Inflammatory macrophage treated with lipopolysaccharide for 4 hours (primary cell): ENCODE results near the gene PRKAA2.

ENCODE experiments used
- DNase-seq: peaks from one replicate; pipeline ENCODE4 v3.0.0-alpha.2; 2020

The PRKAA2 gene

DNA sequence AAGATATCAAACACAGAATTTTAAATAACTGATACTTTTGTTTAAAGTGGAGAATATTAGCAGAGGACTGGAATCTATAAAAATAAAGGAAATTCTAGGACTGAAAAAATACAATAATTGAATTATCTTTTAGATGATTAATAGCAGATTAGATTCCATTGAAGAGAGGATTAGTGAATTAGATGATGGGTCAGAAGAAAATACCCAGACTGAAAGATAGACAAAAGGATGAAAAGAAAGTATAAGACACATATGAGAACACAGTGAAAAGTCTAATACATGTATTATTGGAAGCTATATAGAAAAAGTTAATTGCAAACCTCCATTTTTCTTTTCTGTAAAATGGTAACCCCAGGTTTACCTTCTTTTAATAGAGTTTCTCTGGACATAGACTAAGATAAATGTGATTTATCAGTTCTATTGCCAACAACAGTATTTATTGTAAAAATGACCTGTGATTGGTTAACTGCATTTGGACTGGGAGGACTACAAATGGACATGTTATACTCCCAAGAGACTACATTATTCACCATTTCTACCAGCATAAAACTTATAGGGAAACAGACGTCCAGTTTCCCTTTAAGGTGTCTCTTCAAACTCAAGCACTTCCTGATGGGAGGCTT is 11.0 kb downstream of the PRKAA2 start:
- no peak for DNase-seq

DNA sequence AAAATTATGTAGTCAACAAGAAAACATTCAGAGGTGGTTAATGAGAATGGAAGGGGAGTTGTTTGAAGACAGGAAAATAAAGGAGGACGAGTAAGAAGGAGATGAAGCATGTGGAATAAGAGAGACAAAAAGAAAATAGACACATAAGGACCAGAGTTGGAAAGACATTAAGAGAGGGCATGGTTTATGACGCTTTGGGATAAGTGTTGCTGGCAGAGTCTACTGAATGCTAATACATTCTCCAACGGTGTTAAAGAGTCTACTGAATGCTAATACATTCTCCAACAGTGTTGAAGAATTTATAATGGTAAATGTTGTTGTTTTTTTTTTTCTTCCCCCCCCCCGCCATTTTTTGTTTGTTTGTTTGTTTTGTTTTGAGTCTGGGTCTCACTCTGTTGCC is 13.1 kb downstream of the PRKAA2 start:
- DNase-seq = no peak

DNA sequence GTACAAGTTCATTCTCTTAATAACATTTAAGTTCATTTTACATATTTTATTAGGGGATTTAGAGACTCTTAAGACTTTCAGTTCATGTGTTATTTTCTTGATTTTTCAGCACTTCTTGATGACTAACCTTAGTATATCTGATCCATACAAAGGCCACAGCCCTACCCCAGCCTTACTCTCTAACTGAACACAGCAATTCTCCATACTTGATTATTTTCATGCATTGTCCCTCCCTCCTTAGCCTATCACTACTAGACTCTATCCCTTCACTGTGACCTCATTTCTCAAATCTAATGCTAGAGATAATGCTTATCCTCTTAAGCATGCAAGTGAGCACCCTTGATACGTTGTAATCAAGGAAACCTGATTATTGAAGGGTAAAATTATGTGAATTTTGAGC is 15.2 kb downstream of the PRKAA2 start:
- no peak for DNase-seq

DNA sequence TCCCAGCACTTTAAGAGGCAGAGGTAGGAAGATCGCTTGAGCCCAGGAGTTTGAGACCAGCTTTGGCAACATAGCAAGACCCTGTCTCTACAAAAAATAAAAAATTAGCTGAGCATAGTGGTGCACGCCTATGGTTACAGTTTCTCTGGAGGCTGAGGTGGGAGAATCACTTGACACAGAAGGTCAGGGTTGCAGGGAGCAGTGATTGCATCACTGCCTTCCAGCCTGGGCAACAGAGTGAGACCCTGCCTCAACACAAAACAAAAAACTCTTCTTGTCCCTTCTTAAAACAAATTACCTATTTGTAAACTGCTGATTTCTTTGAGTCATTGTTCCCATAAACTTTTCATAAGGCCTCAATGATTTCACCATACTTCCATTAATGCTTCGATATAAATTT is 18.7 kb downstream of the PRKAA2 start:
- no peak for DNase-seq

DNA sequence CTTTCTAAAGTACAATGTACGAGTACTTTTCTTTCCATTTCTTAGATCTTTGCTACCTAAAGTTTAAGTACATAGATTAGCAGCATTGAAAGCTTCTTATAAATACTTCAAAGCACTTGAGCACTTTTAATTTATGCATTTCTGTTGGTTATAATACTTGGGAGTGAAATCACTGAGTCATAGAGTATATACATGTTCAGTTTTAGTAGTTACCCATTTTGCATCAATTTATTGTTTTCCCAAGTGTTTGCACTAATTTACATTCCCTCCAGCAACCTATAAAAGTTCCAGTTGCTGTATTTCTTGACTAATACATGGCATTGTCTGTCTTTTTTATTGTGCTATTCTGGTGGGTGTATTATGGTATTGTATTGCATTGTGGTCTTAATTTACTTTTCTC is 20.3 kb downstream of the PRKAA2 start:
- no peak for DNase-seq

DNA sequence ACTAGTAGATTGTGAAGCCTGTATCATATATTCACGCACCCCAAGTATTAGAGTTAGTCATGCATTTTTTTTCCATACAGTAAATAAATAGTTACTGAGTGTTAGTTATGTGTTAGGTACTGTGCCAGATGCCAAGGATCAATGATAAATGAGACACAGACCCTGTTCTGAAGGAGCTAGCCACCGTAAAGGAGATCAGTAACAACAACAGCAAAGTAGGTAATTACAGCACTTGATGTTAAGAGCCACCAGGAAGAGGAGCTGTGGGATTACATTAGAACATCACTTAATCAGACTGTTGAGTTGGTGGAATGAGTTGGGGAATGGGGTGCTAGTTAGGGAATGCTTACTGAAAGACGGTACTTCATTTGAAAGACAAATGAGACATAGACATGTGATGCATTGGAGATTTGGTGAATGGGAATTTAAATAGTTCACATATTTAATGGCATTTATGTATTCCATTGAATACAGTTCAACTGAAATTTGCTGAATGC is 21.0 kb downstream of the PRKAA2 start:
- no peak for DNase-seq

DNA sequence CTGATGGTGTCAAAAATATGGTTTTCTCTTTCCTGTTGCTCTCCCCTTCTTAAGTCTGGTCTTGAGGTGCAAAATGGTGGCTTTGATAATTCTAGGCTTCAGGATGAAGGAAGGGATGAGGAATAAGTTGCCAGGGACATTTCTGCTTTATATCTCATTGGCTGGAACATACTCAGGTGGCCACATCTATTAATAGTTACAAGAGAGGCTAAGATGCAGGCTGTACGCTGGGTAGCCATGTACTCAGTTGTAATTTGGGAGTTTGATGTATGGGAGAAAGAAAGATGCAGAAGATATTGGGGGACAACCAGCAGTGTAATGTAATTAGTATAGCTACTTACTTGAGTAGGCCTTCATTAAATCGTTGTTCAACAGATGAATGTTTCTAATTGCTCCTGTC is 25.2 kb downstream of the PRKAA2 start:
- no peak for DNase-seq

DNA sequence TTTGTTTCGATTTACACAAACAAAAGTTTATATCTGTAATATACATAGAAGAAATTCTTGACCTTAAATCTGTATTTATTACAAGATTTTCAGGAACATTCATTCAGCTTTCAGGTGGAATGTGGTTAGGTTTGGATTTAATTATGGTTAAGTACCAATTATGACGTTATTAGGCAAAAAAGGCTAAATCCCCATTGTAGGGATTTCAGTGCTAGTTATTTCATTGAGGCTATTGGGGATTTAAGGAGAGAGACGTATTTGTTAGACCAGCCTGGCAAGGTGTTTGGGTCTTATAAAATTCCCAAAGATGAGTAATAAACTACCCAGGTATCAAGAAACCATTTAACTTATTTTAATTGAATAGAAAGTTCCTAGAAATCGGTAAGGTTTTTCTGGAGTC is 26.0 kb downstream of the PRKAA2 start:
- DNase-seq = no peak

DNA sequence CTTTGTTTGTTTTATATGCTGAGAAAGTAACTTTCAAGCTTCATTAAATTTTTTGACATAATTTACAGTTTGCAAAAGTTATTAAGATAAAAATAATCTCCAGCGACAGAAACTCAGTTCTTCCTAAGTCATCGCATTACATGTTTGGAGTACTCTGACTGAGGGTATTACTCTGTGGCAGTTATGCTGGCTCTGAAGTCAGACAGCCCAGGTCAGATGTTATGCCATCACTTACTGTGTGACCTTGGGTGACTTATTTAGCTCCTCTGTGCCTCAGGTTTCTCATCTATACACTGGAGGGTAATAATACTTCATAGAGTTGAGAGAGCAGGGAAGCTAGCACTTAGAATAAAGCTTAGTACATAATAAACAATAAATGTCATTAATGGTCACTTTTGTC is 26.4 kb downstream of the PRKAA2 start:
- DNase-seq = no peak

DNA sequence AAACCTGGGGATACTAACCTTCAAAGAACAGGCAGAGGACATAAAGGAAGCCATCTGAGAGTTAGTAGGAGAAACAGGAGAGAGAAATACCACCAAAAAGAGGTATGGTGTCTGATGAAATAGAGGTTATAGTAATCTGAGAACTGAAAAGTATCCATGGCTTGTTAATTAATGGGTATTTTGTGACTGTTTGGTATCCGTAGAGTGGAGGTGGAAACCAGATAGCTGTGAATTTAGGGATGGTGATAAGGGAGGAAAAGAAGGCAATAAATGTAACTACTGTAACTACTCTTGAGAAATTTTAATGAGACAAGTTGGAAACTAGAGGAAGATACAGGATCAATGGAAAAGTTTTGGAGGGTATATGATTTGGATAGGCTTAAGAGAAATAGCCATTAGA is 27.5 kb downstream of the PRKAA2 start:
- no peak for DNase-seq

DNA sequence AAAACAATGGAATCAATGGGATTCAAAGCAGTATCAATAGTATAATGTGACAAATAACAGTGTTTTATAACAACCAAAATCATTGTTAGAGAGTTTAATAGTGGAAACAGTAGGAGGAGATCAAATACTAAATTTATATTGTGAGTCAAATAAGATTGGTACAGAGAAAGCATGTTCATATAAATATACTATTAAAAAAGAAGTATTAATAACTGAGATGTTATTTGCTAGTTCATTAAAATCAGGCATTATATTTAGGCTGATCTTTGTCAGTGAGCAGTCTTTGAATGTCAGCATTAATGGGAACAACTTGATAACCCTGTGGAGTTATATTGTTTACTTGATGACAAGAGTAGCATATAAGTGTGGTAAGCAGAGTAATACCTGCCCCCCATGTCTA is 30.6 kb downstream of the PRKAA2 start:
- DNase-seq = no peak

DNA sequence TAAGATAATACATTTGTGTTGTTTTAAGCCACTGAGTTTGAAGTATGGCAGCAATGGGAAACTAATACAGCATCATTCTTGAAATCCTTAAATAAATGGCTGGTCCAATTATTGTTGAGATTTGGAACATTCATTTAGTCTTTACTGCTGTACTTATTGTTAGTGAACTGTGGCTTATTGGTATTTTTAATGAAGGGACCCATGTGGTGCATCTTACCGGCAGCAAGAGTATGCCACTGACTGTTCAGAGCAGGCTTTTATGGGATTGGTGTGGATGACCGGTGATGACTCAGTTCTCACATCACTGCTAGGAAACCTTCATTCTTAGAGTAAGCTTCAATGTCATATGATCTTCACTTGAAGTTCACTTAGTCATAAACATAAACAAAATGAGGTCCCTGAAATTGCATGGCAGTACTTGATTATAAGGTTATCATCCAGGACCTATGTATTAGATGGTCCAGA is 31.5 kb downstream of the PRKAA2 start:
- no peak for DNase-seq

DNA sequence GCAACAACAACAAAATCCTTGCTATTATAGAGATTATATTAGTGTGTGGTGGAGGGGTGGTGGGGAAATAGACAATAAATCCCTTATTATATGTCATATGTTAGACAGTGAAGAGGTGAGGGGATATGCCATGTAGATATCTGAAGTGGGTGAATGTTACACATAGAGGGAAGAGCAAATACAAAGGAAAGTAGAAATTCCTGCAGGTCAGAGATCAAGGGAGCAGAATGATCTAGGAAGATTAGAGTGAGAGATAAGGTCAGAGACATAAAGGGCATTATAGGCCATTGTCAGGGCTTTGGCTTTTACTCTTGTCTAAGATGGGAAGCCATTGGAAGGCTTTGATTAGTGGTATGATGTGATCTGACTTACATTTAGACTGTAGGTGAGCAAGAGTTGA is 38.5 kb downstream of the PRKAA2 start:
- DNase-seq = no peak

DNA sequence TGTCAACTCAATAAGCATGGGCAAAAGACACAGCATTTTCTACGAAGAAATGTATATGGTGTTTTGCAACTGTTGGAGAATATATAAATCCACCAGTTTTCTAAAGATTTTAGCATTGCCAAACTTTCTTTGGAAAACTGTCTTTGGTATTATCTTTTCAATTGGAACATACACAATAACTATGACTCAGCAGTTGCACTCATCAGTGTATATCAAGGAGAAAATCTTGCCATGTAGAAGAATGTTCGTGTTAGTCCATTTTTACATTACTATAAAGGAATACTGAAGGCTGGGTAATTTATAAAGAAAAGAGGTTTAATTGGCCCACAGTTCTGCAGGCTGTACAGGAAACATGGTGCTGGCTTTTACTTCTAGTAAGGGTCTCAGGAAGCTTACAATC is 41.1 kb downstream of the PRKAA2 start:
- DNase-seq = no peak

DNA sequence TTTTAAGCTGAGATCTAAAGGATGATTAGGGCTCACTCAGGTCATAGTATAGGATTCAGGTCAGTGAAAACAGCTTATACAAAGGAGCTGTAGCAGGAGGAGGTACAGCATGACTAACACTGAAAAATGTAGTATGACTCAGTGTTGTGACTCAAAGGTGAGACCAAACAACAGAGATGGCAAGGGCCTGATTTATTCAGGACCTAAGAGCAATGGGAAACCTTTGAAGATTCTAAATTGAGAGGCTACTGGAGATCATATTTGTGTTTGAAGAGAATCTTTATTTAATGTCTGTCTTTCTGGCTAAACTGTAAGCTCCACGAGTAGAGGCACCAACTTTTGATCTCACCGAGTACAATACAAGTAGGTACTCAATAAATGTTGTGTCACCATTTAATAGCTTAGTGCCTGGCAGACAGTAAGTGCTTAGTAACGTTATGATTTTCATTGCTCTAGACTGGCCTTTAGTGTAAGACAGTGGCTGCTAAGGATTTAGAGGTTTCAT is 43.5 kb downstream of the PRKAA2 start:
- DNase-seq = no peak

DNA sequence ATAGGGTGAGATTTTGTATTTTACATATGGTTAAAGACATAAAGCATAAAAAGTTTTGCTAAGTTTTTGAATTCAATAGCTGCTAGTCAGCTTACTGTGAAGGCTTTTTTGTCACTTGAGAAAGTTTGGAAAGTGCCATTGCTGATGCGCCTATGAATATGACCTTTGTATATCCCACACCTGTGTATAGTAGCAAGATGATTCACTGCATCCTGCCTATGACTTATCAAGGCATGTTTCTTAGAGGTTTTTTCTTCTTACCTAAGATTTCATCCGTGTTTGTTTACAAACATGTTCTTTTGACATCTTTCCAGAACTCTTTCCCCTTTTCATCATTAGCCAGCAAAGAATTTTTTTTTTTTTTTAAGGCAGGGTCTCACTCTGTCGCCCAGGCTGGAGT is 51.5 kb downstream of the PRKAA2 start:
- no peak for DNase-seq

DNA sequence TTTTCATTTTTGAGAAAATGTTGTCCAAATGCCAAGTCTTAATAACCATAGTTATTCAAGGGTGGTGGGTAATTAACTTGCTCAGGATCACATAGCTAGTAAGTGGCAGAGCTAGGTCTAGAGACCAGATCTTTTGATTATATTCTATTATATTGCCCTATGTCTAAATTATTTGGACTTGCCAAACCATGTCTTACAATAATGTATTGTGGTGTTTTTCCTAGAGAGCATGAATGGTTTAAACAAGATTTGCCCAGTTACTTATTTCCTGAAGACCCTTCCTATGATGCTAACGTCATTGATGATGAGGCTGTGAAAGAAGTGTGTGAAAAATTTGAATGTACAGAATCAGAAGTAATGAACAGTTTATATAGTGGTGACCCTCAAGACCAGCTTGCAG is 58.6 kb downstream of the PRKAA2 start:
- no peak for DNase-seq

DNA sequence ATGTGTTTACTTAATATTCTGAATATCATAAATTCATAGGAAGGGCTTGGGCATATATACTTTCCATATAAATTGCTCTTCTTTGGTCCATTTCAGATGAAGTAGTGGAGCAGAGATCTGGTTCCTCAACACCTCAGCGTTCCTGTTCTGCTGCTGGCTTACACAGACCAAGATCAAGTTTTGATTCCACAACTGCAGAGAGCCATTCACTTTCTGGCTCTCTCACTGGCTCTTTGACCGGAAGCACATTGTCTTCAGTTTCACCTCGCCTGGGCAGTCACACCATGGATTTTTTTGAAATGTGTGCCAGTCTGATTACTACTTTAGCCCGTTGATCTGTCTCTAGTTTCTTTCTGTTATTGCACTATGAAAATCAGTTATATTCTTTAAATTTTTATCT is 62.3 kb downstream of the PRKAA2 start:
- DNase-seq = no peak

DNA sequence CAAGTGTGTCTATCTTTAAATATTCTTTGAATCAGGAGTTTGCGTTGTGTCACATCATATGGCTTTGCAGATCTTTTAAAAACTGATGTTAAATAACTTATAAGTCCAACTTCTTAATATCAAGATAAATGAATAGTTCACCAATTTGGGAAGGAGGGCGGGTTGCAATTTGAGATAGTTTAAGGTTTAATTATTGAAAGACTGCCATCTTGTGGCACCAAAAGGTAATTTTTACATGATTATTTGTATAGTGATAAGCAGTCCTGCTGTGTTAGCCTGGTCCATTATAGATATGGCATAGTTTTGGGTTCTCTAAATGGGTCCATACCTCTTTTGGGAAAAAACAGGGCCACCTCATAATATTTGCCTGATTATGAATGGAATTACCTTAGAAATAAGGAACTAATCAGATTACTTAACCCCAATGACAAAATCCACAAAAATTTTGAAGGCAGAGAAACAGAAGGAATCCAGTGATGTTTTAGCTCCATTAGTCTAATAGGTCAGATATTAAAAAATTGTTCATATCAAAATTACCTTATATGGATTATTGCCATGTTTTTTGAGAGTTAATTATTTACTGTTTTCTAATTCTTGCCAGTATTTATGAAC is 64.3 kb downstream of the PRKAA2 start:
- peak; percentile 61 for DNase-seq

DNA sequence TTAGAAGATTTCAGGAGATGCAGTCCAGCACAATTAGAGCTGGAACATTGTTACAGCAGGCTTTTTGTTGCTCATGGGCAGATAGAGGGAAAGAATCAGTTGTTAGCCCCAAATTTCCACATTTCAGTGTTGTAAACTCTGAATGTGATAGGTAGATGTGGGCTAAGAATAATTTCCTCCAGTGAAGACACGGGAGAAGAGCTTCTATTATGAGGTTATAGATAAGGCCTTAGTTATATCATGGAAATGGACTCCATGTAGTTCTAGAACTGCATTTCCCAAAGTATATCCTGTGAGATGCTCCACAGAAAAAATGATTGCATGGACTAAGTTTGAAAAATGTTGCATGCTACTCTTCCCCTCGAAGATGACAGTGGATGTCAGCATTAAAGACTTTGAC is 64.9 kb downstream of the PRKAA2 start:
- DNase-seq = no peak

DNA sequence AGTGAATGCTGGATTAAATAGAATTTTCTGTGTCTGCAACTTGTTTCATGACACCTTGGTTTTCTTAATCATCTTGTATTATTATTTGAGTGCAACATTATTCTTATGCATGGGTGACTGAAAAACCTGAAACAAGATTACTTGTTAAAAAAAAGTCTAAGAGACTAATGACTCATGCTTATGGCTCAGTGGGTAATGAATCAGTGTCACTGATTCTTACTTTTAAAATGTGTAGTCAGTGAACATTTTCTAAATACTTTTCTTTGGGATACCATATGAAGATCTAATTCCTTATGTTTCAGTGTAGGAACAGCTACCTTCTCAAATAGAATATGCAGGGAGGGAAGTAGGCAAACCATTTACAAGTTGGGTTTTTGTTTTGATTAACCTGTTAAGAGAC is 65.5 kb downstream of the PRKAA2 start:
- DNase-seq = no peak

DNA sequence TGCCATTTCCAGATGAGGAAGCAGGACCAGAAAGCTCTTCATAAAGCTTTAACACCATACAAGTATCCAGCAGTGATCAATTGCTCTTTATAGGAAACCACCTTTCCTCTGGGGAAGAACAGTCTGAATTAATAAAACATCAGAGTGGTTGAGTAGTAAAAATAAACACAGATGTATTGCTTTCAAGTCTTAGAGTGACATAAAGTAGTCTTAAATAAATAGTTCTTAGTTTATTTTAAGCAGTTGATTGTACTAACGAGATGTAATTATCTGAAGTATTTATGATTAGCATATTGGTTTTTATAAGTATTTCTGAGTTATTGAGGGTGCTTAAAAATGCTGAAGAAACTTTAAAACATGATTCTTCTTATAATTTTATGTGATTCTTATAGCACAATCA is 67.0 kb downstream of the PRKAA2 start:
- DNase-seq = no peak

DNA sequence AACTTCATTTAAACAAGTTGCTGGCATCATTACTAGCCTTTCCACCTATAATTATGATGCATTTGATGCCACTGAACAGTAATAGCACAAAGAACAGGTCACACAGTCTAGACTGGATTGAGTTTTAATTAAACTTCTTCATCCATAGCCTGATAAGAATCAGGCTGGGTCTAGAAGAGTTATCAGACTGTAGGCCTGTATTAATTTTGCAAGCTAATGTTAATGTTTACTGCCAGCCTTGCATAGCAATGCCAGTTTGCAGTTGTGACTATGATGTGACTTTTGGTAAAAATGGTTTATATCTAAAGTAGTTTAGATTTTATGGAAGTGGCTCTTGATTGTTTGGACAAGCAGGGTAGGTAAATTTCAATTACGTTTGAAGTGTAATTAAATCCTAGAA is 68.0 kb downstream of the PRKAA2 start:
- DNase-seq = no peak

DNA sequence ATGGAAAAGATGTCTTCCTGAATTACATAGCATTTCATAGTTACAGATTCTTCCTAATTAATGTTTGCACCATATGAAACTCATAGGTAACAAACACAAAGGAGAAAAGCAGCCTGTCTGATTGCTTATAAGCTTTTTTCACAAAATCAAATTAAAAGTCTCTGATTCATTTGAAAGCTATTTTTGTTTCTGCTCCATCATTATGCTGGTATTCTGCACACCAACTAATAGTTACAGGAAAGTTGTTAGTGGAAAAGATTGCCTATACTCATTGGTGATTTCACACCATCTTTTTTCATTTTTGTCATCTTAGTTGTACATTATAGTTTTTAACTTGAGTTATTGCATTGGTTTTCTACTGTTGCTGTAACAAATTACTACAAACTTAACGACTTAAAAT is 70.0 kb downstream of the PRKAA2 start:
- DNase-seq = no peak

DNA sequence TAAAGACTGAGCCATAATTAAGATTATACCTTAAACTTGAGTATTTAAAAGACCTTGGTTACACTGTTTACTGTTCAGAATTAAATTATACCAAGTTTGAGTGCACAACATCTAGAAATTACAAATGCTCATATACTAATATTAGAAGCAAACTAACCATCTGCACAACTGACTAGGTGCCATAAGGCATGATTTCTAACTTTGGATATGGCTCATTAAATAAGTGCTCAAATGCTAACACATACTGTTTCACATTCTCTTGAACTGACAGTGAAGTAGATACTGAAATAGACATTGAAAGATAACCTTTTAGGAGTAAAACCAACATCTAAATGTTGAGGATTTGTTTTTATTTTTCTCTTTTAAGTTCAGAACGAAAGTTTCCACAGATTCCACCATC is 74.1 kb downstream of the PRKAA2 start:
- DNase-seq = no peak
